ENCODE data around the gene RGS17.

- TF ChIP-seq YY1 (IDR thresholded peaks at IDR 0.05; ENCODE audit: low read depth, low read length) (no peak), POLR2A (IDR thresholded peaks at IDR 0.05; ENCODE audit: low read depth, low read length) (no peak), EZH2 (IDR thresholded peaks at IDR 0.05; ENCODE audit: borderline replicate concordance, control insufficient read depth, low read depth, low read length) (no peak)
Measured at GRCh38 chr6:153058291-153058690, 72.8 kb downstream of the RGS17 start.
